ENCODE data around the gene CITED4.

DNA sequence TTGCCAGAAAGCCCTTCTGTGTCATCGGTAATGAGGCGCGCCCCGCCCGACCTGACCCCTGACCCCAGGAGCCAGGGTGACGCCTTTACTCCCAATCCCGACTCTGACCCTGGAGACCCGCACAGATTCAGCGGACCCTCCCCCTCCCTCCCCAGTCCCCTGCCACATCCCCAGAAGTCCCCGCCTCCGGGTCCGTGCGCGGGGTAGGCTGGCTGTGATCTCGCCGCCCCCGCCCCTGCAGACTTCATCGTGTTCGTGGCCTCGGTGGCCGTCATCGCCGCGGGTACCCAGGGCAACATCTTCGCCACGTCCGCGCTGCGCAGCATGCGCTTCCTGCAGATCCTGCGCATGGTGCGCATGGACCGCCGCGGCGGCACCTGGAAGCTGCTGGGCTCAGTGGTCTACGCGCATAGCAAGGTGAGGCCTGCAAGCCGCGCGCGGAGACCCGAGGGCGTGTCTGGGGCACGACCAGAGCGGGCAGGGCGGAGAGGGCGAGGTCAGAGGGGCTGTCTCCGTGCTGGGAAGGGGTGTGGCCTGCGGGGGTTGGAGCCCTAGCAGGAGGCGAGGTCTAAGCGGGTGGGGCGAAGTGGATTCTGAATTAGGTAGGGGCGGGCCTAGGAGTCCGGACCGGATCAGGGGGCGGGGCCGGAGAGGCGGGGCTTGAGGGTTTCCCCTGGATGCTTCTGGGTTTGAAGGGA is 43.8 kb downstream of the CITED4 start:
- TF ChIP-seq EP300 (IDR thresholded peaks at IDR 0.05; ENCODE audit: borderline replicate concordance) (no peak), CEBPB (IDR thresholded peaks at IDR 0.05) (no peak)
- TF ChIP-seq, protein P1, sequence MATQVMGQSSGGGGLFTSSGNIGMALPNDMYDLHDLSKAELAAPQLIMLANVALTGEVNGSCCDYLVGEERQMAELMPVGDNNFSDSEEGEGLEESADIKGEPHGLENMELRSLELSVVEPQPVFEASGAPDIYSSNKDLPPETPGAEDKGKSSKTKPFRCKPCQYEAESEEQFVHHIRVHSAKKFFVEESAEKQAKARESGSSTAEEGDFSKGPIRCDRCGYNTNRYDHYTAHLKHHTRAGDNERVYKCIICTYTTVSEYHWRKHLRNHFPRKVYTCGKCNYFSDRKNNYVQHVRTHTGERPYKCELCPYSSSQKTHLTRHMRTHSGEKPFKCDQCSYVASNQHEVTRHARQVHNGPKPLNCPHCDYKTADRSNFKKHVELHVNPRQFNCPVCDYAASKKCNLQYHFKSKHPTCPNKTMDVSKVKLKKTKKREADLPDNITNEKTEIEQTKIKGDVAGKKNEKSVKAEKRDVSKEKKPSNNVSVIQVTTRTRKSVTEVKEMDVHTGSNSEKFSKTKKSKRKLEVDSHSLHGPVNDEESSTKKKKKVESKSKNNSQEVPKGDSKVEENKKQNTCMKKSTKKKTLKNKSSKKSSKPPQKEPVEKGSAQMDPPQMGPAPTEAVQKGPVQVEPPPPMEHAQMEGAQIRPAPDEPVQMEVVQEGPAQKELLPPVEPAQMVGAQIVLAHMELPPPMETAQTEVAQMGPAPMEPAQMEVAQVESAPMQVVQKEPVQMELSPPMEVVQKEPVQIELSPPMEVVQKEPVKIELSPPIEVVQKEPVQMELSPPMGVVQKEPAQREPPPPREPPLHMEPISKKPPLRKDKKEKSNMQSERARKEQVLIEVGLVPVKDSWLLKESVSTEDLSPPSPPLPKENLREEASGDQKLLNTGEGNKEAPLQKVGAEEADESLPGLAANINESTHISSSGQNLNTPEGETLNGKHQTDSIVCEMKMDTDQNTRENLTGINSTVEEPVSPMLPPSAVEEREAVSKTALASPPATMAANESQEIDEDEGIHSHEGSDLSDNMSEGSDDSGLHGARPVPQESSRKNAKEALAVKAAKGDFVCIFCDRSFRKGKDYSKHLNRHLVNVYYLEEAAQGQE (IDR thresholded peaks at IDR 0.05; ENCODE audit: low read depth) = no peak

All from Ishikawa (cell line).